ENCODE results near the gene HSCB. TPM values are rescaled to one million over a fixed set of nuclear protein-coding genes. Genes with fewer than 3 reads are reported as not detected.

HSCB gene
- total RNA-seq, 1 experiment from 2014 or later = 14.1 TPM

GRCh38 chr22:28795071-28795693 is 53.3 kb downstream of the HSCB start:
- H3K4me3 ChIP-seq (ENCODE audit: low read length) = no peak overlapping the region
- peaks cover 5% of the 10 kb centered on the region; the same call in 1 of the 2 replicates for H3K4me1 ChIP-seq (ENCODE audit: insufficient read depth, low read length)
- intact Hi-C loops (cut with micrococcal nuclease) = no loop called here
- no peak overlapping the region for H3K4me2 ChIP-seq (ENCODE audit: low read length)
- ChIA-PET POLR2A (ENCODE audit: unreplicated experiment) (no interaction called here), CTCF (no interaction called here)
- H2AFZ ChIP-seq (ENCODE audit: low read length) = no peak overlapping the region
- H3F3A ChIP-seq (ENCODE audit: low read length, unreplicated experiment) = peaks cover 6% of the 10 kb centered on the region
- DNase-seq (no peak), ATAC-seq (no peak)
- H3K9ac ChIP-seq (ENCODE audit: low read length) = no peak overlapping the region
- no TSS peak for BruUV-seq (replicated peaks)
- no peaks in the 10 kb centered on the region for H3K9me2 ChIP-seq (replicated peaks; ENCODE audit: low read length)
- H3K36me3 ChIP-seq (ENCODE audit: low read depth, low read length) = peaks cover 47% of the 10 kb centered on the region
- no peak overlapping the region for H3K27ac ChIP-seq (ENCODE audit: low read length)
- TF ChIP-seq EZH2phosphoT487 (IDR thresholded peaks at IDR 0.05; ENCODE audit: borderline replicate concordance, low read length) (no peak), EZH2 (IDR thresholded peaks at IDR 0.05; ENCODE audit: low read length, unreplicated experiment) (no peak), CTCF (conservative IDR thresholded peaks at IDR 0.05; ENCODE audit: low read depth, low read length) (no peak)
- peaks cover 36% of the 10 kb centered on the region for H3K79me2 ChIP-seq (ENCODE audit: low read length)
- H3K27me3 ChIP-seq (ENCODE audit: low read length) = no peaks in the 10 kb centered on the region
- no peaks in the 10 kb centered on the region for H3K9me3 ChIP-seq (ENCODE audit: low read length)
- H4K20me1 ChIP-seq (ENCODE audit: low read length) = peaks cover 46% of the 10 kb centered on the region

GRCh38 chr22:28795932-28796856 is 54.4 kb downstream of the HSCB start:
- intact Hi-C loops (cut with micrococcal nuclease) = no loop called here
- no peak overlapping the region for H2AFZ ChIP-seq (ENCODE audit: low read length)
- peaks cover 44% of the 10 kb centered on the region for H3K79me2 ChIP-seq (ENCODE audit: low read length)
- BruUV-seq (replicated peaks) = no TSS peak
- no peaks in the 10 kb centered on the region for H3K27me3 ChIP-seq (ENCODE audit: low read length)
- ChIA-PET CTCF (no interaction called here), POLR2A (ENCODE audit: unreplicated experiment) (no interaction called here)
- H3K4me2 ChIP-seq (ENCODE audit: low read length) = no peak overlapping the region
- peaks cover 46% of the 10 kb centered on the region for H4K20me1 ChIP-seq (ENCODE audit: low read length)
- no peak overlapping the region for H3K27ac ChIP-seq (ENCODE audit: low read length)
- peaks cover 5% of the 10 kb centered on the region; the same call in 1 of the 2 replicates for H3K4me1 ChIP-seq (ENCODE audit: insufficient read depth, low read length)
- no peak overlapping the region for H3K9ac ChIP-seq (ENCODE audit: low read length)
- H3F3A ChIP-seq (ENCODE audit: low read length, unreplicated experiment) = peaks cover 6% of the 10 kb centered on the region
- no peak for DNase-seq
- H3K9me3 ChIP-seq (ENCODE audit: low read length) = no peaks in the 10 kb centered on the region
- TF ChIP-seq EZH2phosphoT487 (IDR thresholded peaks at IDR 0.05; ENCODE audit: borderline replicate concordance, low read length) (no peak), EZH2 (IDR thresholded peaks at IDR 0.05; ENCODE audit: low read length, unreplicated experiment) (no peak), CTCF (conservative IDR thresholded peaks at IDR 0.05; ENCODE audit: low read depth, low read length) (no peak)
- H3K4me3 ChIP-seq (ENCODE audit: low read length) = no peak overlapping the region
- H3K9me2 ChIP-seq (replicated peaks; ENCODE audit: low read length) = no peaks in the 10 kb centered on the region
- no peak for ATAC-seq
- H3K36me3 ChIP-seq (ENCODE audit: low read depth, low read length) = peaks cover 47% of the 10 kb centered on the region
